ENCODE measurements around the gene LRGUK. TPM values are rescaled to one million over a fixed set of nuclear protein-coding genes. Genes with fewer than 3 reads are reported as not detected.

The LRGUK gene
- total and polyA plus RNA-seq, 2 experiments from 2014 or later: 2.4 to 7.1 TPM

- TF ChIP-seq ETS1 (IDR thresholded peaks at IDR 0.05) (no peak), ZNF462 (CRISPR knock-in tag; IDR thresholded peaks at IDR 0.05) (no peak), POLR2AphosphoS5 (IDR thresholded peaks at IDR 0.05; ENCODE audit: low read depth) (no peak)
These were observed 62.4 kb downstream of the LRGUK start (continued) for GRCh38 chr7:134189559-134189958.

- Mint-ChIP-seq H3K9me3 (no peaks in the 10 kb centered on the region), H3K27me3 (ENCODE audit: insufficient read depth, low read depth, poor library complexity) (peaks cover 7% of the 10 kb centered on the region), H3K27ac (no peak overlapping the region), H3K4me1 (peaks cover 19% of the 10 kb centered on the region), H3K4me3 (no peak overlapping the region), H3K36me3 (ENCODE audit: low read depth) (no peaks in the 10 kb centered on the region)
- Histone ChIP-seq H3K4me1 (ENCODE audit: insufficient read depth) (peaks cover 25% of the 10 kb centered on the region), H4K20me1 (replicated peaks; ENCODE audit: insufficient read depth) (no peaks in the 10 kb centered on the region), H3K27ac (ENCODE audit: low read depth) (no peak overlapping the region), H3K36me3 (ENCODE audit: insufficient read depth) (no peaks in the 10 kb centered on the region), H3K27me3 (ENCODE audit: insufficient read depth) (no peaks in the 10 kb centered on the region), H3K79me2 (replicated peaks; ENCODE audit: insufficient read depth) (no peaks in the 10 kb centered on the region), H3K4me3 (no peak overlapping the region), H3K4me2 (no peak overlapping the region), H3F3A (replicated peaks; ENCODE audit: low read depth) (no peaks in the 10 kb centered on the region), H3K9me2 (ENCODE audit: insufficient read depth) (no peaks in the 10 kb centered on the region), H2AFZ (no peak overlapping the region)
- TF ChIP-seq EZH2phosphoT487 (IDR thresholded peaks at IDR 0.05; ENCODE audit: unreplicated experiment): no peak
- no peak for TF ChIP-seq ZNF331 (CRISPR knock-in tag; IDR thresholded peaks at IDR 0.05; ENCODE audit: low read depth)
- ATAC-seq (no peak), DNase-seq (ENCODE audit: low spot score) (no peak)
These were observed 64.7 kb downstream of the LRGUK start for GRCh38 chr7:134191876-134192275.
